Neuronal stem cell (in vitro differentiated cells): Measurements from ENCODE around the gene ENPEP.

ENCODE experiments used
- DNase-seq: peaks from one replicate; pipeline ENCODE4 v3.0.0-alpha.2; 2013; ENCODE audit warnings: low spot score
- H2AFZ ChIP-seq: one replicate; pipeline ENCODE4 v1.6.1; 2013; ENCODE audit warnings: mild to moderate bottlenecking, low read length, inconsistent platforms
- H2AK5ac ChIP-seq: 2 replicates; pipeline ENCODE4 v1.6.1; 2013; ENCODE audit warnings: low read depth, mild to moderate bottlenecking, inconsistent platforms, low read length, moderate library complexity, mixed read lengths
- H2BK120ac ChIP-seq: 2 replicates; pipeline ENCODE4 v1.6.1; 2013; ENCODE audit warnings: low read depth, mild to moderate bottlenecking, inconsistent platforms, low read length, moderate library complexity, mixed read lengths
- H2BK12ac ChIP-seq: one replicate; pipeline ENCODE4 v1.6.1; 2013; ENCODE audit warnings: low read length, inconsistent platforms
- H2BK15ac ChIP-seq: 2 replicates; pipeline ENCODE4 v1.6.1; 2013; ENCODE audit warnings: mild to moderate bottlenecking, low read length, inconsistent platforms, mixed read lengths
- H2BK5ac ChIP-seq: one replicate; pipeline ENCODE4 v1.6.1; 2013; ENCODE audit warnings: inconsistent platforms, mild to moderate bottlenecking, low read length, moderate library complexity
- H3K14ac ChIP-seq: one replicate; pipeline ENCODE4 v1.6.1; 2013; ENCODE audit warnings: low read length, inconsistent platforms
- H3K18ac ChIP-seq: 2 replicates; pipeline ENCODE4 v1.6.1; 2013; ENCODE audit warnings: low read length, inconsistent platforms
- H3K23ac ChIP-seq: 2 replicates; pipeline ENCODE4 v1.6.1; 2013; ENCODE audit warnings: low read depth, mild to moderate bottlenecking, mixed read lengths, low read length, inconsistent platforms; ENCODE audit not compliant: poor library complexity
- H3K27ac ChIP-seq: replicated peaks from 3 replicates; pipeline ENCODE4 v1.5.1; 2013; ENCODE audit warnings: low read length, inconsistent platforms
- H3K27me3 ChIP-seq, 3 experiments: 2 replicates each; pipeline ENCODE4 v1.6.1; 2013; ENCODE audit warnings: low read length in 3 of 3, mild to moderate bottlenecking in 2 of 3, inconsistent platforms in 1 of 3, low read depth in 1 of 3, mixed read lengths in 1 of 3, moderate library complexity in 1 of 3; ENCODE audit not compliant: control insufficient read depth in 3 of 3, insufficient read depth in 3 of 3
- H3K36me3 ChIP-seq, 2 donors: replicated peaks in 1 of 2; 2 replicates each; pipeline ENCODE4 v1.6.1; 2013; ENCODE audit warnings: low read length in 2 of 2; ENCODE audit not compliant: control insufficient read depth in 2 of 2, insufficient read depth in 2 of 2
- H3K4ac ChIP-seq: 2 replicates; pipeline ENCODE4 v1.6.1; 2013; ENCODE audit warnings: inconsistent platforms, mild to moderate bottlenecking, low read length, moderate library complexity
- H3K4me1 ChIP-seq, 2 donors: 1 replicate in 1 of 2; 2 replicates in 1 of 2; pipeline ENCODE4 v1.6.1; 2013; ENCODE audit warnings: low read length in 2 of 2, low read depth in 1 of 2; ENCODE audit not compliant: control insufficient read depth in 2 of 2, insufficient read depth in 1 of 2
- H3K4me2 ChIP-seq: one replicate; pipeline ENCODE4 v1.6.1; 2013; ENCODE audit warnings: mild to moderate bottlenecking, low read length, inconsistent platforms; ENCODE audit not compliant: insufficient read depth, poor library complexity, severe bottlenecking
- H3K4me3 ChIP-seq, 2 donors: 2 replicates each; pipeline ENCODE4 v1.5.1; 2013; ENCODE audit warnings: low read length in 2 of 2, mild to moderate bottlenecking in 2 of 2, inconsistent platforms in 1 of 2, moderate library complexity in 1 of 2
- H3K79me1 ChIP-seq: one replicate; pipeline ENCODE4 v1.6.1; 2013; ENCODE audit warnings: low read depth, mild to moderate bottlenecking, inconsistent platforms, low read length, moderate library complexity
- H3K9ac ChIP-seq: one replicate; pipeline ENCODE4 v1.6.1; 2013; ENCODE audit warnings: mild to moderate bottlenecking, low read depth, low read length, inconsistent platforms; ENCODE audit not compliant: poor library complexity
- H3K9me3 ChIP-seq, 2 donors: replicated peaks in 1 of 2; 2 replicates each; pipeline versions ENCODE3 to v1.6.1; 2013; ENCODE audit warnings: low read length in 2 of 2, mild to moderate bottlenecking in 2 of 2, inconsistent platforms in 1 of 2, low read depth in 1 of 2, mixed read lengths in 1 of 2, moderate library complexity in 1 of 2; ENCODE audit not compliant: control insufficient read depth in 2 of 2, insufficient read depth in 1 of 2
- H4K8ac ChIP-seq: one replicate; pipeline ENCODE4 v1.6.1; 2013; ENCODE audit warnings: low read depth, mild to moderate bottlenecking, inconsistent platforms, low read length, moderate library complexity
- H4K91ac ChIP-seq: one replicate; pipeline ENCODE4 v1.6.1; 2013; ENCODE audit warnings: low read length, low read depth, mild to moderate bottlenecking, inconsistent platforms; ENCODE audit not compliant: poor library complexity
- WGBS, 2 donors: extraction: QIAGEN DNeasy Blood & Tissue Kit; methylation state at CpG; one replicate each; pipeline ENCODE4 v1.1.7; 2013; ENCODE audit warnings: missing lambda C conversion rate in 2 of 2, mixed read lengths in 1 of 2; ENCODE audit not compliant: insufficient read length in 2 of 2, insufficient replicate concordance in 1 of 2; ENCODE audit errors: extremely low coverage in 2 of 2; 5-methylcytosine and 5-hydroxymethylcytosine counted together

ENPEP gene

GRCh38 chr4:110605077-110605476 is 129.1 kb downstream of the ENPEP start:
- Histone ChIP-seq H2BK15ac (no peak overlapping the region), H3K9me3 (no peaks in the 10 kb centered on the region), H3K18ac (no peak overlapping the region), H2AK5ac (no peak overlapping the region), H3K4me1 (peaks cover 0 to 7% of the 10 kb centered on the region in 2 donors), H3K36me3 (no peaks in the 10 kb centered on the region), H3K4me3 (no peak overlapping the region), H3K14ac (no peak overlapping the region), H3K4ac (no peak overlapping the region), H2BK12ac (no peak overlapping the region), H4K91ac (no peak overlapping the region), H3K27me3 (peaks cover 0 to 5% (median 0%) of the 10 kb centered on the region in 3 experiments), H3K27ac (no peak overlapping the region), H3K4me2 (no peak overlapping the region), H2BK5ac (no peak overlapping the region), H3K79me1 (no peaks in the 10 kb centered on the region), H3K9ac (no peak overlapping the region), H3K23ac (no peak overlapping the region), H4K8ac (no peak overlapping the region), H2BK120ac (no peak overlapping the region), H2AFZ (no peak overlapping the region)
- no peak for DNase-seq
- WGBS, 2 donors = no CpG with 5 or more reads among the region's 1 CpG

- Histone ChIP-seq H3K4ac (no peak overlapping the region), H3K9me3 (no peaks in the 10 kb centered on the region), H2BK15ac (no peak overlapping the region), H4K8ac (no peak overlapping the region), H3K36me3 (no peaks in the 10 kb centered on the region), H3K23ac (no peak overlapping the region), H3K27me3 (peaks cover 25 to 40% (median 37%) of the 10 kb centered on the region in 3 experiments), H3K79me1 (no peaks in the 10 kb centered on the region), H3K18ac (no peak overlapping the region), H4K91ac (no peak overlapping the region), H3K4me2 (no peak overlapping the region), H2AFZ (no peak overlapping the region), H3K4me1 (peaks cover 0 to 10% of the 10 kb centered on the region in 2 donors), H3K9ac (no peak overlapping the region), H3K27ac (no peak overlapping the region), H2BK12ac (no peak overlapping the region), H3K4me3 (no peak overlapping the region), H2BK120ac (no peak overlapping the region), H2BK5ac (no peak overlapping the region), H2AK5ac (no peak overlapping the region), H3K14ac (no peak overlapping the region)
- WGBS, 2 donors = no CpG with 5 or more reads among the region's 6 CpGs
- DNase-seq = no peak
These were observed 133.2 kb downstream of the ENPEP start for GRCh38 chr4:110609044-110609750.

- no peak overlapping the region for H3K27ac ChIP-seq
- H2BK120ac ChIP-seq = no peak overlapping the region
- no CpG with 5 or more reads among the region's 20 CpGs for WGBS, 2 donors
- H2AFZ ChIP-seq = no peak overlapping the region
- H3K14ac ChIP-seq = no peak overlapping the region
- peaks cover 0 to 13% of the 10 kb centered on the region in 2 donors for H3K4me1 ChIP-seq
- H2AK5ac ChIP-seq = no peak overlapping the region
- H3K36me3 ChIP-seq = no peaks in the 10 kb centered on the region
- H3K9me3 ChIP-seq = no peaks in the 10 kb centered on the region
- no peak overlapping the region for H3K23ac ChIP-seq
- H2BK15ac ChIP-seq = no peak overlapping the region
- no peaks in the 10 kb centered on the region for H3K79me1 ChIP-seq
- H3K18ac ChIP-seq = peak overlapping the region; percentile 8
- H3K9ac ChIP-seq = peak overlapping the region; percentile 15
- no peak overlapping the region for H3K4me3 ChIP-seq
- no peak overlapping the region for H3K4me2 ChIP-seq
- peaks cover 30 to 54% (median 51%) of the 10 kb centered on the region in 3 experiments for H3K27me3 ChIP-seq
- DNase-seq = no peak
- peak overlapping the region; percentile 31 for H2BK12ac ChIP-seq
- H4K8ac ChIP-seq = no peak overlapping the region
- H3K4ac ChIP-seq = no peak overlapping the region
- H4K91ac ChIP-seq = no peak overlapping the region
- no peak overlapping the region for H2BK5ac ChIP-seq
These were observed 134.6 kb downstream of the ENPEP start for GRCh38 chr4:110610620-110610939.

- Histone ChIP-seq H3K9me3 (no peaks in the 10 kb centered on the region), H2BK15ac (no peak overlapping the region), H3K27me3 (peaks cover 30 to 60% (median 57%) of the 10 kb centered on the region in 3 experiments), H3K9ac (no peak overlapping the region), H3K14ac (peak overlapping the region; percentile 14), H3K4me2 (no peak overlapping the region), H3K4ac (no peak overlapping the region), H2AFZ (no peak overlapping the region), H3K27ac (no peak overlapping the region), H2AK5ac (no peak overlapping the region), H3K36me3 (no peaks in the 10 kb centered on the region), H2BK5ac (no peak overlapping the region), H3K18ac (peak overlapping the region; percentile 55), H4K91ac (no peak overlapping the region), H3K23ac (peak overlapping the region; percentile 96), H4K8ac (no peak overlapping the region), H3K4me1 (peaks cover 0 to 16% of the 10 kb centered on the region in 2 donors), H2BK120ac (peak overlapping the region; percentile 21), H3K4me3 (no peak overlapping the region), H2BK12ac (no peak overlapping the region), H3K79me1 (no peaks in the 10 kb centered on the region)
- WGBS, 2 donors = no CpG with 5 or more reads among the region's 54 CpGs
- DNase-seq = peak; percentile 20
These were observed 135.2 kb downstream of the ENPEP start for GRCh38 chr4:110610940-110611831.
